Loucy (cell line): ENCODE measurements around the gene LPIN1.

Source experiments
- EZH2phosphoT487 ChIP-seq: fragments of 200-600 bp; IDR thresholded peaks from 2 replicates; pipeline ENCODE4 v1.6.1; 2018; ENCODE audit warnings: antibody characterized with exemption, mild to moderate bottlenecking, moderate library complexity, borderline replicate concordance
- TF ChIP-seq, protein P1 (sequence below): fragments of 200-600 bp; sonication (generic); conservative IDR thresholded peaks from 2 replicates; pipeline ENCODE4 v1.5.1; 2014; ENCODE audit warnings: mild to moderate bottlenecking, antibody characterized with exemption, low read length

DNA sequence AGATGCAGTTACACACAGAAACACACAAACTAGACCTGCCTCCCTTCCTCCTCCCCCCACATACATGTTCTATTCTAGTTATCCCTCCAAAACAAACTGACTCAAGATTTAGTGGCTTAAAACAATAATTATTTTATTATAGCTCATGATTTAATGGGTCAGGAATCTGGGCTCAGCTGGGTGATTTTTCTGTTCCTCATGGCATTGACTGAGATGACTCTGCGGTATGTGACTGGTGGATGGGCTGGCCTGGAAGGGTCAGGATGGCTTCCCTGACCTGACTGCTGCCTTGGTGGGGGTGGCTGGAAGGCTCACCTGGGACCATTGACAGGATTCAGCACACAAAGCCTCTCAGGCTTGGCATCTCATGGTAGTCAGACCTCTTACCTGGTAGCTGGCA, 42.7 kb upstream of the LPIN1 start:
- TF ChIP-seq, protein P1, sequence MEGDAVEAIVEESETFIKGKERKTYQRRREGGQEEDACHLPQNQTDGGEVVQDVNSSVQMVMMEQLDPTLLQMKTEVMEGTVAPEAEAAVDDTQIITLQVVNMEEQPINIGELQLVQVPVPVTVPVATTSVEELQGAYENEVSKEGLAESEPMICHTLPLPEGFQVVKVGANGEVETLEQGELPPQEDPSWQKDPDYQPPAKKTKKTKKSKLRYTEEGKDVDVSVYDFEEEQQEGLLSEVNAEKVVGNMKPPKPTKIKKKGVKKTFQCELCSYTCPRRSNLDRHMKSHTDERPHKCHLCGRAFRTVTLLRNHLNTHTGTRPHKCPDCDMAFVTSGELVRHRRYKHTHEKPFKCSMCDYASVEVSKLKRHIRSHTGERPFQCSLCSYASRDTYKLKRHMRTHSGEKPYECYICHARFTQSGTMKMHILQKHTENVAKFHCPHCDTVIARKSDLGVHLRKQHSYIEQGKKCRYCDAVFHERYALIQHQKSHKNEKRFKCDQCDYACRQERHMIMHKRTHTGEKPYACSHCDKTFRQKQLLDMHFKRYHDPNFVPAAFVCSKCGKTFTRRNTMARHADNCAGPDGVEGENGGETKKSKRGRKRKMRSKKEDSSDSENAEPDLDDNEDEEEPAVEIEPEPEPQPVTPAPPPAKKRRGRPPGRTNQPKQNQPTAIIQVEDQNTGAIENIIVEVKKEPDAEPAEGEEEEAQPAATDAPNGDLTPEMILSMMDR: no peak
- no peak for TF ChIP-seq EZH2phosphoT487
